ENCODE data around the gene RHOF.

- TF ChIP-seq CTCF (IDR thresholded peaks at IDR 0.05): no peak
- no peak for TF ChIP-seq POLR2A (IDR thresholded peaks at IDR 0.05)
Observed at GRCh38 chr12:121809712-121810116, 16.2 kb upstream of the RHOF start.

Data from esophagus squamous epithelium (tissue), 4 donors.